GM18870 (cell line): Measurements from ENCODE around the gene MAFF.
"Not testable (repeated sequence)": the region's sequence is repeated elsewhere in the genome, so short reads cannot be mapped to it uniquely, and the experiment has no call there.

Source experiments
- ATAC-seq: cut with Tn5 transposase; IDR thresholded peaks from one replicate; pipeline ENCODE4 v1.9.1; 2021; ENCODE audit warnings: moderate library complexity; ENCODE audit not compliant: unreplicated experiment

The MAFF gene

GRCh38 chr22:38201711-38202436 lies at the start of gene MAFF:
Gene MAFF, plus strand, starts transcription at chr22:38201994. Its CDS starts 11,860 bp downstream, at chr22:38213854.
- peak; percentile 54 for ATAC-seq

- no peak for ATAC-seq
Observed at GRCh38 chr22:38153821-38154562, 47.8 kb upstream of the MAFF start.

GRCh38 chr22:38154563-38154915 lies 47.3 kb upstream of the MAFF start:
- not testable (repeated sequence) for ATAC-seq

- ATAC-seq, result no peak
Observed at GRCh38 chr22:38155703-38156102, 46.1 kb upstream of the MAFF start.

DNA sequence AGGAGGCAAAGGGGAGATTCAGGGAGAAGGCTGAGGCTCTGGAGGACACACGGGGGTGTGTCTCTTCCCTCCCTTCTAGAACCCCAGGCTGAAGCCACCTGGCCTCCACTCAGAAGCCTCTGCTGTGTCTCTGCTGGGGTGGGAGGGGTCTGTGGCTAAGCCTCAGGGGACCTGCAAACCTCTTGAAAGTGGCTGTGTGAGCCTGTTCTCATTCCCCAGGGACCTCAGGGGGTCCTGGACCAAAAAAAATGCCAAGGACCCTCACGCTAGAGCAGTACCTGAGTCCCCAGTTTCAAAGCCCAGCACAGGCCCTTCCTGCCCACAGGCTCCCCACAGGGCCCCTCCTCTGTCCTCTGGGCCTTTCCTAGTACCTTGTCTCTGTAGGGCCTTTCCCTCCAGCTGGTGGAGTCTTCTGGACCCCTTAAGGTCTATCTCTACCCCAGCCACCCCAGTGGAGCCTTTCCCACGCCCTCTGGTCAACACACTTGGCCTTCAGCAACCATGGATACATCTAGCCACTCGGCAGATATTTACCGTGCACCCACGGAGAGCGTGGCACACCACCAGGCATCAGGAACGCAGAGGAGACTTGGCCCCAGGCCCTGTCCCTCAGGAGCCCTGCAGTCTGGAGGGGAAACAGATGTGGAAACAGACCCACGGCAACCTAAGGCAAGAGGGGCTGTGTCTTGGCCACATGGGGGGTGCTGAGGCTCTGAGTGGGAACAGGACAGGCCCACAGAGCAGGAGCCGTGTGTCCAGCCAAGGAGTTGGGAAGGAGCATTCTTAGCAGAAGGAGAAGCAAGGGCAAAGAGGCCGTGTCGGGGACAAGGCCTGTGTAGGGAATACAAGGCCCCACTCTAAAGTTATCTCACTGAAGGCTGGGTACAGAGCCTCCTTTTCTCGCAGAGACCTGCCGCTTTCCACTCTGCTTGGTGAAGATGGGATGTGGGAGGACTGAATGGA lies 38.6 kb upstream of the MAFF start:
- ATAC-seq, result no peak

DNA sequence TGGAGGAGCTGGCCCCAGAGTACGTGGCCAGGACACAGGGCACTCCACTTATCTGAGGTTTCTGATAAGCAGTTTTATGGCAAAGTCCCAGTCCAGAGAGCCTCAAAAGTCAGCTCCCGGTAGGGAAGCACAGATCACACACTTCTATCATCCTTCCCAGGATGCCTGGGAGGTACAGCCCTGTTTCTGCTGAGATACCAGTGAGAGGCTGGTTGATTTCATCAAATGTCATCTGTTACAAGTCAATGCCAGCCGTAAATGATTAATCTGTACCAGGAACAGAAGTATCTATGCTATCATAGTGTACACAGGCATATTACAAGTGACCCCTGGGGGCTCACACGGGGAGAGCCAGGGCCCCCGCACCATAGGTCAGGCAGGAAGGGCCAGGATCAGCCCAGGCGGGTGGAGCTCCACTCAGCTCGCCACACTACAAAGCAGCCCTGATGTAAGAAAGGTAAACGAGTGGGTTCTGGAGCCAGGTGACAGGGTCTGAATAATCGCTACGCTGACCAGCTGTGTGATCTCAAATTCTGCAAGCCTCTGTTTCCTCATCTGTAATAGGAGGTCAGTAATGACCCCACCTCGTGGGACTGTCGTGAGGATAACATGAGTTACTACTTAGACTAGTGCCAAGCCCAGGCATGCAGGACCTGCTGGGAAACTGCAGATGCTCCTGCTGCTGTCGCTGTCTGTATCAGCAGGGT lies 37.8 kb upstream of the MAFF start:
- no peak for ATAC-seq

DNA sequence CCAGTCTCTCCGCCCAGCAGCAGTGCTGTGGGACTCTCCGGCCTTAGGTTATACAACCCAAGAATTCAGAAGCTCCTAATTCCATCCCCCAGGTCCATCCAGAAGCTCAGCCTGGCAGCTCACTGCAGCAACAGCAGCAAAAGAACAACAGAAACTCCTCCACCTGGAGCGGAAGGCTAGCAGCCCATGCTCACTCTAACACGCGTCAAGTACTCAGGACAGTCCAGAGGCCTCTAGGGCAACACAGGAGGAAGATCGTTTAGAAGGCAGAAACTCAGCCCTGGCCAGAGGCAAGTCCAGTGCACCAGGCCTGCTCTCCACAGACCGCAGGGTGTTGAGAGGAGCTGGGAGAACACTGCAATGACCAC lies 37.3 kb upstream of the MAFF start:
- ATAC-seq, result no peak

DNA sequence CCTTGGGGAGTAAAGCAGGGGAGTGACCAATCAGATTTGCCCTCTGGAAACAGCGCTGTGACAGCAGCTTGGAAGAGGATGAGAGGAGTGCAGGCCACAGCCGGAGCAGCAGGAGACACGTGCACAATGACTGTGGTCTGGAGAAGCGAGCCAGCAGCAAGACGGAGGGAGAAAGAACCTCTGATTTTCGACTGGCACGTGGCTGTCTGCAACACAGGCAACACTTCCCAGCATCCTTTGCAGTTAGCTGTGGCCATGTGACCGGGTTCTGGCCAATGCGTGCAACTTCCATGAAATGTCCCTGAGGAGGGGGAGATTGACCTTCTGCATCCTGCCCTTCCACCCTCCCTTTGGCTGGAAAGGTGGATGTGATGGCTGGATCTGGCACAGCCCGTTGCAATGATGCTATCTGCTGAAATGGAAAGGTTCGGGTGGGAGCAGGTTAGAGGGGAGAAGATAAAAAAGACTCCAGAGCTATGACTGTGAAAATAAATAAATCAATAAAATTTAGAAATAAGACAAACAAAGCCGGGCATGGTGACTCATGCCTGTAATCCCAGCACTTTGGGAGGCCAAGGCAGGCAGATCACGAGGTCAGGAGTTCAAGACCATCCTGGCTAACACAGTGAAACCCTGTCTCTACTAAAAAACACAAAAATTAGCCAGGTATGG lies 35.7 kb upstream of the MAFF start:
- ATAC-seq, result no peak

GRCh38 chr22:38167988-38168407 lies 33.8 kb upstream of the MAFF start:
- no peak for ATAC-seq

DNA sequence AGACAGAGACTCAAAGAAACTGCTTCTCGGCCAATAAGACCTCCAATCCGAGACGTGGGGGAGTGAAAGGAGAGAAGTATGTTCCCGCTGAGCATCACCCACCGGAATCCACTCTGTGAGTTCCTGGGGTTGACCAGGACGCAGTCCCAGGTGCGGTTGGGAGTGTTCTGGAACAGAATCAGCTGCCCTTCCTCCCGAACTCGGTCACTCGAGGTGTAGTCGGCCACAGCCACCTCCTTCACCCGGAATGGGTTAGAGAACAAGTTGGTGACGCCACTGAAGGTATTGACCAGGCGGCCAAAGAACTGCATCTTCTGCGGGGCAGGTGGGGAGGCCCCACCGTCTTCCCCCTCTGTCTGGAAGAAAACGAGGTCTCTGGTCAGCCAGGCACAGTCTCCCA lies 32.7 kb upstream of the MAFF start:
- ATAC-seq, result no peak

GRCh38 chr22:38170469-38170868 lies 31.3 kb upstream of the MAFF start:
- no peak for ATAC-seq

GRCh38 chr22:38171927-38172831 lies 29.6 kb upstream of the MAFF start:
- ATAC-seq, result no peak

DNA sequence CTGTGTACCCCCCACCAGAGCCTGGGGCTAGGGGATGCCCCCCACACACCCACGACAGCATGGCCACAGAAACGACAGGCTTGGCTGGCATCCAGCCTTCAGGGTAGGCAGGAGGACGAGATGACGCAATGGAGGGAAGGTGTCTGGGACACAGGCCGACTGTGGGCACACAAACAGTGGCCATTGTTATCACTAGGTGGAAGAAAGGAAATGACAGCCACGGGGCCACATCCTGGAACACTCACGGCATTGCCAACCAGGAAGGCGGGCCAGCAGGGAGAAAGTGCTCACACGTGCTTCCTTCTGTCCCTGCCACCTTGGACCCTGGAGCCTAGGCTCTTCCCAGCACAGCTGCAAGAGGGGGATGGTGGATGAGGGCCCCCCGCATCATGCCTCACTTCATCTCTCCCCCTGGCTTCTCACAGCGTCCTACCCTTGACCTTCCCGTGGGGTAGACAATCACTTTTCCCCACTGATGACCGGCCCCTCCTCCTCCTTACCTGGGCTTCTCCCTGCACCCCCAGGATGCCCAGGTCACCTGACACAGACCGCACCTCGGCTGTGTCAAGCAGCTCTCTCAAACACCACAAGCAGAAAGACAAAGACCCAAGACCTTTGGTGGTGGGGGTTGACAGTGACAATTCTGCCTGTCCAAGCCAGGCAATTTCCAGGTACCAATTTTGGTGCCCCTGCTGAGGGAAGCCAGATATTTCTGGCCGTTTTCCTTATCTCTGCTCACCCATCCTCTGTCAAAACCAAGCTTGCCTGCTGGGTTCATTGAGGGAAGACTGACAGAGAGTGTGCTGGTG lies 28.8 kb upstream of the MAFF start:
- no peak for ATAC-seq

DNA sequence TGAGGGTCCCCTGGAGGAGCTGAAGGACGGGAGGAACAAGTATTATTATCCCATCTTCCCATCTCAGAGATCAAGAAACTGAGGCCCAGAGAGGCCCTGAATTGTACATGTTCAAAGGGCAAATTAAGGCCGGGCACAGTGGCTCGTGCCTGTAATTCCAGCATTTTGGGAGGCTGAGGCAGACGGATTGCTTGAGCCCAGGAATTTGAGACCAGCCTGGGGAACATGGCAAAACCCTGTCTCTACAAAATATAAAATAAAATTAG lies 28.2 kb upstream of the MAFF start:
- ATAC-seq, result no peak

GRCh38 chr22:38174626-38175025 lies 27.2 kb upstream of the MAFF start:
- no peak for ATAC-seq

- ATAC-seq, result no peak
Observed at GRCh38 chr22:38175206-38176118, 26.3 kb upstream of the MAFF start.

DNA sequence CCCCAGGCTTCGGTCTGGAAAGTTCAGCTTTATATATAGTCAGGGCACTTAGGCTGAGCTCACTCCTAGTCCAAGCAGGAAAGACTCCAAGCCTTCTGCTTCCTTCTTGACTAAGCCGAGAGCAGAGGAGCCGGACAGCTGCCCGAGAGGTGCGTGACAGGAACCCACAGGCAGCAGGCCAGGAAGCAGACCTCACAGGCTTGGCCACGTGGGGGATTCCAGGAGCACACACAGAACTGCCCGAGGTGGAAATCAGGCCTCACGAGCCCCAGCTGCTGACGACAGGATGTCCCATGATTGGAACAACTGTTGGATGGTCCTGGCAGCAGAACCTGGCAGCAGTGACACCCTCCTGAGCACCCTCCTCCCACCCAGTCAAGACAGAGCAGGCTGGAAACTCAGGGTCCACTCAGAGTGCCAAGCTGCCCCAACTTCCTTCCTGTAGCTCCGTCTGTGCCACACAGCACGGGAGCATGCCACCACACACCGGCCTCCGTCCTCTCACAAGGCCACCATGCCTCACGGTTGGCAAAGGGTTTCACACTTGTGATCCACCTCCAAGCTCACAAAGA lies 25.5 kb upstream of the MAFF start:
- no peak for ATAC-seq
